Ovary (tissue), 9 donors: Measurements from ENCODE around the gene CYP20A1. TPM values are rescaled to one million over a fixed set of nuclear protein-coding genes. Genes with fewer than 3 reads are reported as not detected.
A peak's percentile ranks its signal among the peaks of the same experiment; 100 is the strongest.
"Not testable (repeated sequence)": the region's sequence is repeated elsewhere in the genome, so short reads cannot be mapped to it uniquely, and the experiment has no call there.

Experiments used
- DNase-seq, 5 donors: peaks; one replicate each; pipeline ENCODE4 v3.0.0-alpha.2; 2019 to 2020
- H3K27ac ChIP-seq, 2 donors: fragments of 200-600 bp; one replicate each; pipeline versions ENCODE4 v1.5.1 to v1.8.0; 2019 to 2022
- H3K27me3 ChIP-seq: fragments of 200-600 bp; one replicate; pipeline ENCODE4 v1.8.0; 2022
- H3K36me3 ChIP-seq: fragments of 200-600 bp; sonication (generic); one replicate; pipeline ENCODE4 v1.5.1; 2019
- H3K4me1 ChIP-seq: one replicate; pipeline ENCODE4 v1.8.1; 2013; ENCODE audit warnings: mild to moderate bottlenecking, moderate library complexity; ENCODE audit not compliant: insufficient read depth
- H3K4me3 ChIP-seq: fragments of 200-600 bp; sonication (generic); one replicate; pipeline ENCODE4 v1.5.1; 2017
- H3K9me3 ChIP-seq, 2 donors: fragments of 200-600 bp in 1 of 2; sonication (generic) in 1 of 2; one replicate each; pipeline versions ENCODE4 v1.5.1 to v1.8.1; 2013 to 2019; ENCODE audit warnings: mild to moderate bottlenecking in 1 of 2, moderate library complexity in 1 of 2
- EP300 ChIP-seq: sonication (generic); formaldehyde crosslinking; IDR thresholded peaks from one replicate; pipeline ENCODE4 v1.6.1; 2017; ENCODE audit warnings: antibody characterized with exemption
- POLR2A ChIP-seq: fragments of 450-650 bp; IDR thresholded peaks from one replicate; pipeline ENCODE4 v1.6.1; 2017; ENCODE audit warnings: antibody characterized with exemption, mild to moderate bottlenecking, moderate library complexity
- WGBS, 3 donors: extraction: QIAGEN DNeasy Blood & Tissue Kit in 1 of 3; methylation state at CpG; one replicate each; pipeline versions ENCODE4 v1.1.5 to v1.1.7; 2013 to 2017; 5-methylcytosine and 5-hydroxymethylcytosine counted together
- intact Hi-C, 4 donors: fragments of 100-400 bp; cut with DNase I; formaldehyde crosslinking; loops; one replicate each; pipeline versions ENCODE4 v1.11.0 to v1.15.1; 2022 to 2023
- polyA plus RNA-seq, 2 donors: library from polyadenylated mRNA; stranded (reverse); fragments of 200-250 nt in 1 of 2; fragments of 350-450 nt in 1 of 2; fragmentation: Illumina TruSeq in 1 of 2; extraction: RNeasy Lipid Tissue Mini Kit (QIAGEN cat#74804) in 1 of 2; gene quantifications; one replicate each; pipeline ENCODE4 v1.2.3, GENCODE V29; 2013 to 2014
- total RNA-seq, 7 donors: library from RNA; depleted of rRNA in 2 of 7; stranded (reverse); fragments of >200 nt in 2 of 7; fragmentation: NEBNext Ultra II Directional in 3 of 7; extraction: Animal tissue kit (Norgen Biotek cat#: 25700) in 3 of 7; gene quantifications; one replicate each; pipeline versions ENCODE4 v1.1.0 to v1.2.4, GENCODE V29; 2016 to 2023
- TF ChIP-seq, protein P1 (sequence below), 3 donors: fragments of 450-650 bp in 2 of 3; fragments of 200-600 bp in 1 of 3; IDR thresholded peaks; one replicate each; pipeline versions ENCODE4 v1.5.1 to v1.8.0; 2016 to 2022; ENCODE audit warnings: antibody characterized with exemption in 3 of 3, mild to moderate bottlenecking in 1 of 3
- donor health status: DM: no; HTN: no; CAD: no; lungs with moderate emphysema.
- donor health status: DM: no; HTN: no; CAD: no.
- donor health status: Bipolar disorder and iron deficiency.
- donor health status: DM: yes; HTN: yes; CAD: no.
- donor health status: DM: no; HTN: no; CAD: no.
- donor health status: DM: yes; HTN: yes; CAD: no.

Gene CYP20A1
- total and polyA plus RNA-seq, 9 donors, result 20.3 to 51.0 (median 33.4) TPM

DNA sequence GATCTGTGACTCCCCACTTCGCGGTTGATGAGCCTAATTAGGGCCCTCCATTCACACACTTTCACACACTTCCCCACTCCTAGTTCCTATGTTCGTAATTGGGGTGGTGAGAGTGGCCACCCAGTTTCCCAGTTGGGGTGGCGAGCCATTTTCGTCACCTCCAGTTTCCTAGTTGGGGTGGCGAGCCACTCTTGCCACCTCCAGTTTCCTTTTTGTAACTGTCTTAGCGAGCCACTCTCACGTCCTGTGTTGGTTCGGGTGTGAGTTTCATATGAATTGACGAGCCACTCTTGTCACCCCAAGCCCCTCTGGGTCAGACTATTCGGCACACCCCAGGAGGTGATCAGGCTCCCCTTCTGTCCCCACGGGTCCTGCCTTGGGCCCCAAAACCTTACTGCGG, 14.0 kb downstream of the CYP20A1 start:
- Histone ChIP-seq H3K27me3 (no peaks in the 10 kb centered on the region), H3K27ac (peak overlapping the region in 1 of 2 donors; percentile 79), H3K4me3 (no peak overlapping the region), H3K36me3 (no peaks in the 10 kb centered on the region), H3K4me1 (peaks cover 9% of the 10 kb centered on the region), H3K9me3 (no peaks in the 10 kb centered on the region)
- no peak for DNase-seq
- intact Hi-C loops, result no loop called here
- 96 to 97% (median 96%) methylated on average over 13 of the region's 13 CpGs for WGBS, 3 donors
- TF ChIP-seq EP300, result no peak
- TF ChIP-seq, protein P1, sequence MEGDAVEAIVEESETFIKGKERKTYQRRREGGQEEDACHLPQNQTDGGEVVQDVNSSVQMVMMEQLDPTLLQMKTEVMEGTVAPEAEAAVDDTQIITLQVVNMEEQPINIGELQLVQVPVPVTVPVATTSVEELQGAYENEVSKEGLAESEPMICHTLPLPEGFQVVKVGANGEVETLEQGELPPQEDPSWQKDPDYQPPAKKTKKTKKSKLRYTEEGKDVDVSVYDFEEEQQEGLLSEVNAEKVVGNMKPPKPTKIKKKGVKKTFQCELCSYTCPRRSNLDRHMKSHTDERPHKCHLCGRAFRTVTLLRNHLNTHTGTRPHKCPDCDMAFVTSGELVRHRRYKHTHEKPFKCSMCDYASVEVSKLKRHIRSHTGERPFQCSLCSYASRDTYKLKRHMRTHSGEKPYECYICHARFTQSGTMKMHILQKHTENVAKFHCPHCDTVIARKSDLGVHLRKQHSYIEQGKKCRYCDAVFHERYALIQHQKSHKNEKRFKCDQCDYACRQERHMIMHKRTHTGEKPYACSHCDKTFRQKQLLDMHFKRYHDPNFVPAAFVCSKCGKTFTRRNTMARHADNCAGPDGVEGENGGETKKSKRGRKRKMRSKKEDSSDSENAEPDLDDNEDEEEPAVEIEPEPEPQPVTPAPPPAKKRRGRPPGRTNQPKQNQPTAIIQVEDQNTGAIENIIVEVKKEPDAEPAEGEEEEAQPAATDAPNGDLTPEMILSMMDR (IDR thresholded peaks at IDR 0.05), result no peak
- TF ChIP-seq POLR2A, result no peak

DNA sequence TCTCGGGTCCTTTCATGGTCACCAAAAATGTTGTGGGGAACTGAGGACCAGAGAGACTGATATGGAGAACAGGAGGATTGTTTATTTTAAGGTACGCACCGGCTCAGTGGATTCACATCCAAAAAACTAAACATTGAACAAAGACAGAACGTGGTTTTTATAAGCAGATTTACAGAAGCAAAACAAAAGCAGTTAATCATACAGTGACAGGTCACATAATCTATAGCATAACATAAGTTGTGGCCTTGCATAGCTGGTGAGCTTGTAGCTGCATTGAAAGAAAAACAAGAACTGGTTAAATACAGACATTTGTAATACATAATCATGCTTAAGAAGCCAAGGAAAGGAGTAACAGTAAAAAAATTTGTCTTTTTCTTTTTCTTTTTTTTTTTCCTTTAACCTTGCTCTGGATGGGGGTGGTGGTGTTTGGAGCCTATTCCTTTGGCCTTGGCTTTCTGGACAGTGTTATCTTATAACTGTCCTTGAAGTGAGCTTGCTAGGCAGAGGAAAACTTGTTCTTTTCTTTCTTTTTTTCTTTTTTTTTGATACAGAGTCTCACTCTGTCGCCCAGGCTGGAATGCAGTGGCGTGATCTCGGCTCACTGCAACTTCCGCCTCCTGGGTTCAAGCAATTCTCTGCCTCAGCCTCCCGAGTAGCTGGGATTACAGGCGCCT, 14.7 kb downstream of the CYP20A1 start:
- H3K9me3 ChIP-seq, H3K36me3 ChIP-seq, H3K4me3 ChIP-seq, intact Hi-C loops, H3K27me3 ChIP-seq: not testable (repeated sequence)
- Histone ChIP-seq H3K27ac (peak overlapping the region in 1 of 2 donors; percentile 79), H3K4me1 (peaks cover 10% of the 10 kb centered on the region)
- 10 to 25% (median 15%) methylated on average over 10 of the region's 10 CpGs for WGBS, 3 donors
- peak in 3 of 5 donors; percentile 30 to 44 (median 39) for DNase-seq

DNA sequence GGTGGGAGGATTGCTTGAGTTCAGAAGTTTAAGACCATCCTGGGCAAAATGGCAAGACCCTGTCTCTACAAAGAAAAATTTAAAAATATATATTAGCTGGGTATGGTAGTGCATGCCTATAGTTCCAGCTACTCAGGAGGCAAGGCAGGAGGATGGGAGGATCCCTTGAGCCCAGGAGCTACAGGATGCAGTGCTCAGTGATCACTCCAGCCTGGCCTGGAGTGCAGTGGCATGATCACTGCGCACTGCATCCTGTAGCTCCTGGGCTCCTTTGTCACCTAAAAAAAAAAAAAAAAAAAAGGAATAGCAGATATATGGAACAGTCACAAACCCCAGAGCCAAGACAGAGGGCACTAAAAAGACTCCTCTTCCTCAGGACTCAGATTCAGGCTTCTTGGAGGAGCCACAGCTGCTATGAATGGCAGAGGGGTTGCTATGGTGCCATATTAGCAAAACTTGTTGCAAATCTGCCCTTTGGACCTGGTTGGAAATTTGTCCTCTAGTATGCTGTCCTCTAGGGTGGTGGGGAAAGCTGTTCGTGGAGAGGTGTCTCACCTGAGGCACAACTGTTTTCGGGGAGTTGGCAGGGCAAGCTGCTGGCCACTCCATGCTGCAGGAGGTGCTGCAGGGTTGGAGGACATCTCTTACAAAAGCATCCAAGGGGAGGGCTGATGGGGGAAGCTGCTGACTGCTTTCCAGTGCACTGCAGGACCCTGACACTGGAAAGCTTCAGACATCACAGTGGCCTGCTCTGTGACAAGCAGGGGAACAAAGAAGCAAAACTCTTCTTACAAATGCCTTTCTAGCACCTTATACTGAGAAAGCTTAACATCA, 22.7 kb downstream of the CYP20A1 start:
- DNase-seq, result no peak
- no peaks in the 10 kb centered on the region for H3K9me3 ChIP-seq
- WGBS, 3 donors, result 92 to 97% (median 93%) methylated on average over 3 of the region's 3 CpGs
- peaks cover 7% of the 10 kb centered on the region for H3K4me1 ChIP-seq
- no peaks in the 10 kb centered on the region for H3K36me3 ChIP-seq
- intact Hi-C loops, result no loop called here
- TF ChIP-seq POLR2A (no peak), EP300 (no peak)
- TF ChIP-seq, protein P1 (IDR thresholded peaks at IDR 0.05), result no peak
- no peak overlapping the region for H3K27ac ChIP-seq
- H3K4me3 ChIP-seq, result no peak overlapping the region
- H3K27me3 ChIP-seq, result no peaks in the 10 kb centered on the region

DNA sequence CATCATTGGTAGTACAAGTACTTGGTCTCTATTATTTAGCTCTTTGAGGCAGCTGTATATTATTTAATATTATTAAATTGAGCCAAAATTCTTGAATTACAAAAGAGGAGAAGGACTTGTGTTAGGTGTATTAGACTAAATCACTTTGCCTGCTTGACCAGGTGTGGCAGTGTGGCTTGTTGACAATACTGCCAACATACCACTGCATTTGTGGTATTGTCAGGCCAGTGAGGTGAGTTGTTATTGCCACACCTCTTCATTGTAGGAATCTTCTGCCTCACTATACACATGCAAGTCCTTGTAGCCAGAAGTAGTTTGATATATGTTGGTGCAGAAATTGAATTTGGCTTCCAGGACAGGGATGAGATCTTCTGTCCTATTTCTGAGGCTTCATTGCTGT, 40.5 kb downstream of the CYP20A1 start:
- no peaks in the 10 kb centered on the region for H3K36me3 ChIP-seq
- TF ChIP-seq, protein P1 (IDR thresholded peaks at IDR 0.05), result no peak
- no peak for TF ChIP-seq POLR2A
- no peak for TF ChIP-seq EP300
- intact Hi-C loops, result no loop called here

More for the DNA sequence above, 40.5 kb downstream of the CYP20A1 start:
- Histone ChIP-seq H3K4me1 (no peaks in the 10 kb centered on the region), H3K4me3 (no peak overlapping the region), H3K27me3 (no peaks in the 10 kb centered on the region), H3K9me3 (no peaks in the 10 kb centered on the region), H3K27ac (no peak overlapping the region)
- no peak for DNase-seq
